ENCODE measurements around the gene NFATC2. TPM values are rescaled to one million over a fixed set of nuclear protein-coding genes. Genes with fewer than 3 reads are reported as not detected.

NFATC2 gene
- total and polyA plus RNA-seq, 2 experiments from 2014 or later: 0.52 to 0.59 TPM

GRCh38 chr20:51461306-51461705, 81.2 kb downstream of the NFATC2 start:
- Mint-ChIP-seq H3K27ac (0 out of 2 replicates have a peak overlapping the region, but pooled peaks have one; percentile 86), H3K4me3 (no peak overlapping the region), H3K4me1 (peaks cover 7% of the 10 kb centered on the region), H3K36me3 (ENCODE audit: low read depth) (no peaks in the 10 kb centered on the region), H3K27me3 (ENCODE audit: insufficient read depth, low read depth, poor library complexity) (peaks cover 14% of the 10 kb centered on the region), H3K9me3 (no peaks in the 10 kb centered on the region)
- TF ChIP-seq EZH2phosphoT487 (IDR thresholded peaks at IDR 0.05; ENCODE audit: unreplicated experiment) (no peak), ZNF331 (CRISPR knock-in tag; IDR thresholded peaks at IDR 0.05; ENCODE audit: low read depth) (no peak), STAT1 (IDR thresholded peaks at IDR 0.05; ENCODE audit: unreplicated experiment) (no peak), POLR2AphosphoS5 (IDR thresholded peaks at IDR 0.05; ENCODE audit: low read depth) (no peak), NANOG (IDR thresholded peaks at IDR 0.05; ENCODE audit: borderline replicate concordance) (no peak), ETS1 (IDR thresholded peaks at IDR 0.05) (no peak), EZH2 (IDR thresholded peaks at IDR 0.05; ENCODE audit: low read depth, unreplicated experiment) (no peak), JUNB (IDR thresholded peaks at IDR 0.05; ENCODE audit: unreplicated experiment) (no peak), ZNF114 (CRISPR knock-in tag; IDR thresholded peaks at IDR 0.05) (no peak), CREB1 (CRISPR knock-in tag; IDR thresholded peaks at IDR 0.05; ENCODE audit: low read depth) (no peak)
- TF ChIP-seq, protein P1, sequence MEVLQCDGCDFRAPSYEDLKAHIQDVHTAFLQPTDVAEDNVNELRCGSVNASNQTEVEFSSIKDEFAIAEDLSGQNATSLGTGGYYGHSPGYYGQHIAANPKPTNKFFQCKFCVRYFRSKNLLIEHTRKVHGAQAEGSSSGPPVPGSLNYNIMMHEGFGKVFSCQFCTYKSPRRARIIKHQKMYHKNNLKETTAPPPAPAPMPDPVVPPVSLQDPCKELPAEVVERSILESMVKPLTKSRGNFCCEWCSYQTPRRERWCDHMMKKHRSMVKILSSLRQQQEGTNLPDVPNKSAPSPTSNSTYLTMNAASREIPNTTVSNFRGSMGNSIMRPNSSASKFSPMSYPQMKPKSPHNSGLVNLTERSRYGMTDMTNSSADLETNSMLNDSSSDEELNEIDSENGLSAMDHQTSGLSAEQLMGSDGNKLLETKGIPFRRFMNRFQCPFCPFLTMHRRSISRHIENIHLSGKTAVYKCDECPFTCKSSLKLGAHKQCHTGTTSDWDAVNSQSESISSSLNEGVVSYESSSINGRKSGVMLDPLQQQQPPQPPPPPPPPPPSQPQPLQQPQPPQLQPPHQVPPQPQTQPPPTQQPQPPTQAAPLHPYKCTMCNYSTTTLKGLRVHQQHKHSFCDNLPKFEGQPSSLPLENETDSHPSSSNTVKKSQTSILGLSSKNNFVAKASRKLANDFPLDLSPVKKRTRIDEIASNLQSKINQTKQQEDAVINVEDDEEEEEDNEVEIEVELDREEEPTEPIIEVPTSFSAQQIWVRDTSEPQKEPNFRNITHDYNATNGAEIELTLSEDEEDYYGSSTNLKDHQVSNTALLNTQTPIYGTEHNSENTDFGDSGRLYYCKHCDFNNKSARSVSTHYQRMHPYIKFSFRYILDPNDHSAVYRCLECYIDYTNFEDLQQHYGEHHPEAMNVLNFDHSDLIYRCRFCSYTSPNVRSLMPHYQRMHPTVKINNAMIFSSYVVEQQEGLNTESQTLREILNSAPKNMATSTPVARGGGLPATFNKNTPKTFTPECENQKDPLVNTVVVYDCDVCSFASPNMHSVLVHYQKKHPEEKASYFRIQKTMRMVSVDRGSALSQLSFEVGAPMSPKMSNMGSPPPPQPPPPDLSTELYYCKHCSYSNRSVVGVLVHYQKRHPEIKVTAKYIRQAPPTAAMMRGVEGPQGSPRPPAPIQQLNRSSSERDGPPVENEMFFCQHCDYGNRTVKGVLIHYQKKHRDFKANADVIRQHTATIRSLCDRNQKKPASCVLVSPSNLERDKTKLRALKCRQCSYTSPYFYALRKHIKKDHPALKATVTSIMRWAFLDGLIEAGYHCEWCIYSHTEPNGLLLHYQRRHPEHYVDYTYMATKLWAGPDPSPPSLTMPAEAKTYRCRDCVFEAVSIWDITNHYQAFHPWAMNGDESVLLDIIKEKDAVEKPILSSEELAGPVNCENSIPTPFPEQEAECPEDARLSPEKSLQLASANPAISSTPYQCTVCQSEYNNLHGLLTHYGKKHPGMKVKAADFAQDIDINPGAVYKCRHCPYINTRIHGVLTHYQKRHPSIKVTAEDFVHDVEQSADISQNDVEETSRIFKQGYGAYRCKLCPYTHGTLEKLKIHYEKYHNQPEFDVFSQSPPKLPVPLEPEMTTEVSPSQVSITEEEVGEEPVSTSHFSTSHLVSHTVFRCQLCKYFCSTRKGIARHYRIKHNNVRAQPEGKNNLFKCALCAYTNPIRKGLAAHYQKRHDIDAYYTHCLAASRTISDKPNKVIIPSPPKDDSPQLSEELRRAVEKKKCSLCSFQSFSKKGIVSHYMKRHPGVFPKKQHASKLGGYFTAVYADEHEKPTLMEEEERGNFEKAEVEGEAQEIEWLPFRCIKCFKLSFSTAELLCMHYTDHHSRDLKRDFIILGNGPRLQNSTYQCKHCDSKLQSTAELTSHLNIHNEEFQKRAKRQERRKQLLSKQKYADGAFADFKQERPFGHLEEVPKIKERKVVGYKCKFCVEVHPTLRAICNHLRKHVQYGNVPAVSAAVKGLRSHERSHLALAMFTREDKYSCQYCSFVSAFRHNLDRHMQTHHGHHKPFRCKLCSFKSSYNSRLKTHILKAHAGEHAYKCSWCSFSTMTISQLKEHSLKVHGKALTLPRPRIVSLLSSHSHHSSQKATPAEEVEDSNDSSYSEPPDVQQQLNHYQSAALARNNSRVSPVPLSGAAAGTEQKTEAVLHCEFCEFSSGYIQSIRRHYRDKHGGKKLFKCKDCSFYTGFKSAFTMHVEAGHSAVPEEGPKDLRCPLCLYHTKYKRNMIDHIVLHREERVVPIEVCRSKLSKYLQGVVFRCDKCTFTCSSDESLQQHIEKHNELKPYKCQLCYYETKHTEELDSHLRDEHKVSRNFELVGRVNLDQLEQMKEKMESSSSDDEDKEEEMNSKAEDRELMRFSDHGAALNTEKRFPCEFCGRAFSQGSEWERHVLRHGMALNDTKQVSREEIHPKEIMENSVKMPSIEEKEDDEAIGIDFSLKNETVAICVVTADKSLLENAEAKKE (CRISPR knock-in tag; IDR thresholded peaks at IDR 0.05): no peak
- TF ChIP-seq, protein P2, sequence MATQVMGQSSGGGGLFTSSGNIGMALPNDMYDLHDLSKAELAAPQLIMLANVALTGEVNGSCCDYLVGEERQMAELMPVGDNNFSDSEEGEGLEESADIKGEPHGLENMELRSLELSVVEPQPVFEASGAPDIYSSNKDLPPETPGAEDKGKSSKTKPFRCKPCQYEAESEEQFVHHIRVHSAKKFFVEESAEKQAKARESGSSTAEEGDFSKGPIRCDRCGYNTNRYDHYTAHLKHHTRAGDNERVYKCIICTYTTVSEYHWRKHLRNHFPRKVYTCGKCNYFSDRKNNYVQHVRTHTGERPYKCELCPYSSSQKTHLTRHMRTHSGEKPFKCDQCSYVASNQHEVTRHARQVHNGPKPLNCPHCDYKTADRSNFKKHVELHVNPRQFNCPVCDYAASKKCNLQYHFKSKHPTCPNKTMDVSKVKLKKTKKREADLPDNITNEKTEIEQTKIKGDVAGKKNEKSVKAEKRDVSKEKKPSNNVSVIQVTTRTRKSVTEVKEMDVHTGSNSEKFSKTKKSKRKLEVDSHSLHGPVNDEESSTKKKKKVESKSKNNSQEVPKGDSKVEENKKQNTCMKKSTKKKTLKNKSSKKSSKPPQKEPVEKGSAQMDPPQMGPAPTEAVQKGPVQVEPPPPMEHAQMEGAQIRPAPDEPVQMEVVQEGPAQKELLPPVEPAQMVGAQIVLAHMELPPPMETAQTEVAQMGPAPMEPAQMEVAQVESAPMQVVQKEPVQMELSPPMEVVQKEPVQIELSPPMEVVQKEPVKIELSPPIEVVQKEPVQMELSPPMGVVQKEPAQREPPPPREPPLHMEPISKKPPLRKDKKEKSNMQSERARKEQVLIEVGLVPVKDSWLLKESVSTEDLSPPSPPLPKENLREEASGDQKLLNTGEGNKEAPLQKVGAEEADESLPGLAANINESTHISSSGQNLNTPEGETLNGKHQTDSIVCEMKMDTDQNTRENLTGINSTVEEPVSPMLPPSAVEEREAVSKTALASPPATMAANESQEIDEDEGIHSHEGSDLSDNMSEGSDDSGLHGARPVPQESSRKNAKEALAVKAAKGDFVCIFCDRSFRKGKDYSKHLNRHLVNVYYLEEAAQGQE (IDR thresholded peaks at IDR 0.05; ENCODE audit: unreplicated experiment): no peak
- TF ChIP-seq, protein P3, sequence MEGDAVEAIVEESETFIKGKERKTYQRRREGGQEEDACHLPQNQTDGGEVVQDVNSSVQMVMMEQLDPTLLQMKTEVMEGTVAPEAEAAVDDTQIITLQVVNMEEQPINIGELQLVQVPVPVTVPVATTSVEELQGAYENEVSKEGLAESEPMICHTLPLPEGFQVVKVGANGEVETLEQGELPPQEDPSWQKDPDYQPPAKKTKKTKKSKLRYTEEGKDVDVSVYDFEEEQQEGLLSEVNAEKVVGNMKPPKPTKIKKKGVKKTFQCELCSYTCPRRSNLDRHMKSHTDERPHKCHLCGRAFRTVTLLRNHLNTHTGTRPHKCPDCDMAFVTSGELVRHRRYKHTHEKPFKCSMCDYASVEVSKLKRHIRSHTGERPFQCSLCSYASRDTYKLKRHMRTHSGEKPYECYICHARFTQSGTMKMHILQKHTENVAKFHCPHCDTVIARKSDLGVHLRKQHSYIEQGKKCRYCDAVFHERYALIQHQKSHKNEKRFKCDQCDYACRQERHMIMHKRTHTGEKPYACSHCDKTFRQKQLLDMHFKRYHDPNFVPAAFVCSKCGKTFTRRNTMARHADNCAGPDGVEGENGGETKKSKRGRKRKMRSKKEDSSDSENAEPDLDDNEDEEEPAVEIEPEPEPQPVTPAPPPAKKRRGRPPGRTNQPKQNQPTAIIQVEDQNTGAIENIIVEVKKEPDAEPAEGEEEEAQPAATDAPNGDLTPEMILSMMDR (conservative IDR thresholded peaks at IDR 0.05; ENCODE audit: low read depth in 2 of 2): no peak
- Histone ChIP-seq H2AFZ (no peak overlapping the region), H3K79me2 (replicated peaks; ENCODE audit: insufficient read depth) (no peaks in the 10 kb centered on the region), H3F3A (replicated peaks; ENCODE audit: low read depth) (no peaks in the 10 kb centered on the region), H3K4me3 (no peak overlapping the region), H3K4me1 (ENCODE audit: insufficient read depth) (no peaks in the 10 kb centered on the region), H4K20me1 (replicated peaks; ENCODE audit: insufficient read depth) (no peaks in the 10 kb centered on the region; the same call in 1 of the 2 replicates), H3K27ac (ENCODE audit: low read depth) (no peak overlapping the region), H3K27me3 (ENCODE audit: insufficient read depth) (no peaks in the 10 kb centered on the region), H3K4me2 (no peak overlapping the region), H3K36me3 (ENCODE audit: insufficient read depth) (no peaks in the 10 kb centered on the region), H3K9me2 (ENCODE audit: insufficient read depth) (no peaks in the 10 kb centered on the region)
- no peak for ATAC-seq
- no peak for DNase-seq (ENCODE audit: low spot score)
